Endodermal cell (in vitro differentiated cells): ENCODE results near the gene ZNF516. TPM values are rescaled to one million over a fixed set of nuclear protein-coding genes. Genes with fewer than 3 reads are reported as not detected.

ENCODE experiments used
- DNase-seq: peaks from one replicate; pipeline ENCODE4 v3.0.0-alpha.2; 2017
- H3K27ac ChIP-seq: 2 replicates; pipeline ENCODE4 v1.5.1; 2013; ENCODE audit warnings: mild to moderate bottlenecking, low read depth, low read length, moderate library complexity
- H3K27me3 ChIP-seq: 2 replicates; pipeline ENCODE4 v1.6.1; 2013; ENCODE audit warnings: mild to moderate bottlenecking, low read length, moderate library complexity; ENCODE audit not compliant: insufficient read depth, control insufficient read depth, poor library complexity, severe bottlenecking
- H3K36me3 ChIP-seq: 2 replicates; pipeline ENCODE4 v1.7.0; 2013; ENCODE audit warnings: mild to moderate bottlenecking, low read length, moderate library complexity; ENCODE audit not compliant: control insufficient read depth, insufficient read depth
- H3K4me1 ChIP-seq: one replicate; pipeline ENCODE4 v1.7.0; 2013; ENCODE audit warnings: low read length; ENCODE audit not compliant: control insufficient read depth, insufficient read depth
- H3K4me3 ChIP-seq: 2 replicates; pipeline ENCODE4 v1.5.1; 2013; ENCODE audit warnings: mild to moderate bottlenecking, low read length, moderate library complexity
- H3K9ac ChIP-seq: 2 replicates; pipeline ENCODE4 v1.6.1; 2013; ENCODE audit warnings: mild to moderate bottlenecking, low read length, moderate library complexity; ENCODE audit not compliant: poor library complexity, severe bottlenecking; ENCODE audit errors: extremely low read depth
- H3K9me3 ChIP-seq: 2 replicates; pipeline ENCODE4 v1.6.1; 2013; ENCODE audit warnings: mild to moderate bottlenecking, low read length, moderate library complexity; ENCODE audit not compliant: control insufficient read depth
- H3K27ac Mint-ChIP-seq: 2 replicates; pipeline ENCODE4 v1.8.0; 2020; ENCODE audit warnings: mixed read lengths
- H3K27me3 Mint-ChIP-seq: 2 replicates; pipeline ENCODE4 v1.8.0; 2021; ENCODE audit warnings: mild to moderate bottlenecking, mixed read lengths; ENCODE audit not compliant: insufficient read depth
- H3K36me3 Mint-ChIP-seq: 2 replicates; pipeline ENCODE4 v1.8.0; 2020; ENCODE audit warnings: low read depth, mixed read lengths
- H3K4me1 Mint-ChIP-seq: 2 replicates; pipeline ENCODE4 v1.8.0; 2020; ENCODE audit warnings: mixed read lengths
- H3K4me3 Mint-ChIP-seq: 2 replicates; pipeline ENCODE4 v1.8.0; 2020; ENCODE audit warnings: mild to moderate bottlenecking, moderate library complexity, mixed read lengths
- H3K9me3 Mint-ChIP-seq: 2 replicates; pipeline ENCODE4 v1.8.0; 2020; ENCODE audit warnings: mild to moderate bottlenecking, mixed read lengths
- CTCF ChIP-seq: fragments of 200-600 bp; sonication (generic); conservative IDR thresholded peaks from 2 replicates; pipeline ENCODE4 v1.5.0; 2021; ENCODE audit warnings: antibody characterized with exemption, mild to moderate bottlenecking
- WGBS, 2 experiments: methylation state at CpG; one replicate each; pipeline versions ENCODE4 v1.1.5 to v1.1.7; 2013; ENCODE audit warnings: missing lambda C conversion rate in 2 of 2, mixed read lengths in 1 of 2; ENCODE audit not compliant: insufficient coverage in 1 of 2, insufficient read length in 1 of 2; 5-methylcytosine and 5-hydroxymethylcytosine counted together
- total RNA-seq, 2 donors: library from RNA; stranded (reverse); fragmentation: NEBNext Ultra II Directional in 1 of 2; extraction: Animal tissue kit (Norgen Biotek cat#: 25700) in 1 of 2; gene quantifications; 2 replicates in 1 of 2; 3 replicates in 1 of 2; pipeline ENCODE4 v1.2.1, GENCODE V29; 2021

Gene ZNF516
- total RNA-seq, 2 donors from 2014 or later = 60.2 to 77.9 TPM

DNA sequence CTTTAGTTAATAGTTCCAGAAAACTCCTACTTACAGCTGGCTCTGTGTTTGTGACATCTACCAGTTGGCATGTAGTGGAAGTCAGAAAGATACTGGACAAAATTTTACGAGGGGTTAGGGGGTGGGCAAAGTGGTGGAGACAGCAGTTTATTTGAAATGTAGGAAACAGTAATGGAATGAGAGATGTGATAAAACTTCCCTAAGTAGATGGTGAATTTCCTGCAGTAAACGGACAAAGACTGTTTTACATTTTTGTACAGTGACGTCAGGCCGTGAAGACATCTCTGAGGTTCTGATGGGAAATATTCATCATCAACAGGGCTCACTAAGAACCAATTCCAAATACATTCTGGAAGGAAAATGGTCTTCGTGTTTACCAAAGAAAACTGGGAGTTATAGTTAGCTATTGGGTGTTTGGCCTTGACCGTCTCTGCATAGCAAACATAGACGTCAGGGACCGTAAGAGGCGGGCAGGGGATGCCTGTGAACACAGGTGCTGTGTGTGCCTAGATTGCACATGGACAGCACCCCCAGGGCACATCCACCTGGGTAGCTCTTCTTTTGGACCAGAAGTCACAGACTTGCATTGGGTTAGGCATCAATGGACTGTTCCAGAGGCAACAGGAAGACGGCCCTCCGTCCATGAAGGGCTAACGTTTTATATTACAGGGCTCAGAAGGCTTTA is 131.5 kb downstream of the ZNF516 start:
- Histone ChIP-seq H3K36me3 (peaks cover 15% of the 10 kb centered on the region), H3K9ac (no peak overlapping the region), H3K4me3 (no peak overlapping the region), H3K4me1 (no peaks in the 10 kb centered on the region), H3K9me3 (no peaks in the 10 kb centered on the region), H3K27ac (peak overlapping the region; percentile 30), H3K27me3 (no peaks in the 10 kb centered on the region)
- Mint-ChIP-seq H3K36me3 (peaks cover 33% of the 10 kb centered on the region), H3K27ac (no peak overlapping the region), H3K4me1 (peaks cover 19% of the 10 kb centered on the region), H3K9me3 (no peaks in the 10 kb centered on the region), H3K27me3 (no peaks in the 10 kb centered on the region), H3K4me3 (no peak overlapping the region)
- 96 to 98% methylated on average over 10 to 12 of the region's 12 CpGs for WGBS, 2 experiments
- no peak for TF ChIP-seq CTCF
- DNase-seq = no peak

GRCh38 chr18:76362676-76363075 is 132.4 kb downstream of the ZNF516 start:
- no peaks in the 10 kb centered on the region for H3K9me3 ChIP-seq
- Mint-ChIP-seq H3K27me3 (no peaks in the 10 kb centered on the region), H3K9me3 (no peaks in the 10 kb centered on the region), H3K4me3 (no peak overlapping the region), H3K4me1 (peaks cover 21% of the 10 kb centered on the region), H3K36me3 (peaks cover 40% of the 10 kb centered on the region), H3K27ac (no peak overlapping the region)
- H3K4me1 ChIP-seq = no peaks in the 10 kb centered on the region
- no peak for TF ChIP-seq CTCF
- no peak overlapping the region for H3K27ac ChIP-seq
- H3K4me3 ChIP-seq = no peak overlapping the region
- 92 to 94% methylated on average over 3 to 7 of the region's 7 CpGs for WGBS, 2 experiments
- no peak overlapping the region for H3K9ac ChIP-seq
- DNase-seq = no peak
- peaks cover 18% of the 10 kb centered on the region for H3K36me3 ChIP-seq
- H3K27me3 ChIP-seq = no peaks in the 10 kb centered on the region

DNA sequence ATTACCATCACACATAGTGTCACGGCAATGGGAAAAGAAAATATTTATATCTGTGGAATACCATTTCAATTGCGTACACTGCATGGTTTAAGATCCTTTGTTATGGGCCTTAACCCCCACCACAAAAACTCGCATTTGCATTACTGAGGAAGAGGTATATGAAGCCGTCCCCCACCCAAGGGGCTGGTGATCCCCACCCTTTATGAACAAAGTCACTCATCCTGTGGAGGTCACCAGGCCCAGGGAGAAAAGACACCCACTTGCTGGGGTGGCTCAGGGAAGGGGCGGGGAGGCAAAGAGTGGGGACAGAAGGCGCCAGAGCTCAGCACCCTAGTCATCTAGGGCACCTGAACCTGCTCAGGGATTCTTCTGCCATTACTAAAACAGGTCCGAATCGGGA is 133.8 kb downstream of the ZNF516 start:
- TF ChIP-seq CTCF = no peak
- WGBS, 2 experiments = 95 to 96% methylated on average over 4 to 7 of the region's 8 CpGs
- Histone ChIP-seq H3K4me1 (no peaks in the 10 kb centered on the region), H3K9me3 (no peaks in the 10 kb centered on the region), H3K9ac (no peak overlapping the region), H3K36me3 (peaks cover 19% of the 10 kb centered on the region), H3K4me3 (no peak overlapping the region), H3K27ac (no peak overlapping the region), H3K27me3 (no peaks in the 10 kb centered on the region)
- Mint-ChIP-seq H3K36me3 (peaks cover 45% of the 10 kb centered on the region), H3K9me3 (no peaks in the 10 kb centered on the region), H3K27ac (no peak overlapping the region), H3K4me3 (no peak overlapping the region), H3K4me1 (peaks cover 14% of the 10 kb centered on the region), H3K27me3 (no peaks in the 10 kb centered on the region)
- no peak for DNase-seq
